Fibroblast of mammary gland (primary cell): Measurements from ENCODE around the gene PSMG4.

ENCODE experiments used
- DNase-seq: peaks from one replicate; pipeline ENCODE4 v3.0.0-alpha.2; 2010; ENCODE audit warnings: low read depth
- H3K4me3 ChIP-seq: 2 replicates; pipeline ENCODE4 v1.5.1; 2011; ENCODE audit warnings: low read depth, mild to moderate bottlenecking, low read length, moderate library complexity; ENCODE audit not compliant: control insufficient read depth
- CTCF ChIP-seq: conservative IDR thresholded peaks from 2 replicates; pipeline ENCODE4 v1.5.1; 2011; ENCODE audit warnings: low read depth, low read length, inconsistent platforms; ENCODE audit not compliant: control insufficient read depth, insufficient read depth

Gene PSMG4

DNA sequence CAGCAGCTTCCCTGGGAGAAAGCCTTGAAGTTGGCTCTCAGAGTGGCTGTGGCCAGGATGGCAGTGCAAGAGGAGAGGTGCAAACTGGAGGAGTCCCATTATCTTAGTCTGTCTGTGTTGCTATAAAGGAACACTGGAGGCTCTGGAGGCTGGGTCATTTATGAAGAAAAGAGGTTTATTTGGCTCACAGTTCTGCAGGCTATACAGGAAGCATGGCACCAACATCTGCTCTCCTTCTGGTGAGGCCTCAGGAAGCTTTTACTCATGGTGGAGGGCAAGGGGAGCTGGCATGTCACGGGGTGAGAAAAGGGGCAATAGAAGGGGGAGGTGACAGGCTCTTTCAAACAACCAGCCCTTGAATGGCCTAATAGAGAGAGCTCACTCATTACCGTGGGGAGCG is 47.1 kb downstream of the PSMG4 start:
- H3K4me3 ChIP-seq = no peak overlapping the region
- TF ChIP-seq CTCF = no peak
- no peak for DNase-seq

GRCh38 chr6:3306848-3307247 is 48.1 kb downstream of the PSMG4 start:
- TF ChIP-seq CTCF = no peak
- no peak for DNase-seq

DNA sequence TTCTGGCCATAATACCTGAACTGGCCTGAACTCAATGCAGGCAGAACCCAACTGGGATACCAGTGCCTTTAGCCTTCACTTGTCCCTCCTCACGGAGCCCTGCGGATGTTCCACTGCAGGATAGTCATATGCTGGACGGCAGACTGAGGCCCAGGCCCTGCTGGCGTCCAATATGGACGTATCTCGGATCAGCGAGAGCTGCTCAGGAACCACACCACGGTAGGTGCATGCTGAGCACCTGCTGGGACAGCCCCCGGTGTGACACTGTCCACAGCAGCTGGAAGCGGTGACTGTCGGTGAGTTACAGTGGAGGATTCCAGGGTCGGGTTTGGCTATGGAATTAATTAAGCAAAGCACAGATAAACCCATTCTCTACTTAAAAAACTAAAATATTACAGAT is 48.7 kb downstream of the PSMG4 start:
- no peak for DNase-seq
- no peak overlapping the region for H3K4me3 ChIP-seq
- TF ChIP-seq CTCF = no peak

More at GRCh38 chr6:3306848-3307247, 48.1 kb downstream of the PSMG4 start:
- no peak overlapping the region for H3K4me3 ChIP-seq

DNA sequence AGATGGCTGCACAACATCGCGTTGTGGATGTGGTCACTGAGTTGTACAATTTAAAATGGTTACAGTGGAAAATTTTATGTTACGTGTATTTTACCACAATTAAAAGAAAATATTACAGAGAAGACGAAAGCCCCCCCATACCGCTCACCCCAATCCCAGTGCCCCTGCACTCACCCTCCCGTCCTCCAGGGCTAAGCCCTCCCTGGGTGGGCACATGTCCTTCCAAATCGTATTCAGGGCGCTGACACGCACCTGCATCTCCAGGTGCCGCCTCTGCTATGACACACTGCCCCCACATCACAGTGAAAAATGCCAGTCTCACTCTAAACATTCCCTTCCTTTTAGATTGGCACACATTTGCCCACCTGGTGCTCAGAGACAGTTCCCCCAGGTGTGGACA is 49.4 kb downstream of the PSMG4 start:
- DNase-seq = no peak
- no peak for TF ChIP-seq CTCF
- H3K4me3 ChIP-seq = no peak overlapping the region

- no peak overlapping the region for H3K4me3 ChIP-seq
- TF ChIP-seq CTCF = no peak
- no peak for DNase-seq
These were observed 50.8 kb downstream of the PSMG4 start for GRCh38 chr6:3309391-3310050.

- TF ChIP-seq CTCF = no peak
- no peak for DNase-seq
- no peak overlapping the region for H3K4me3 ChIP-seq
These were observed 51.3 kb downstream of the PSMG4 start for GRCh38 chr6:3310051-3310448.

DNA sequence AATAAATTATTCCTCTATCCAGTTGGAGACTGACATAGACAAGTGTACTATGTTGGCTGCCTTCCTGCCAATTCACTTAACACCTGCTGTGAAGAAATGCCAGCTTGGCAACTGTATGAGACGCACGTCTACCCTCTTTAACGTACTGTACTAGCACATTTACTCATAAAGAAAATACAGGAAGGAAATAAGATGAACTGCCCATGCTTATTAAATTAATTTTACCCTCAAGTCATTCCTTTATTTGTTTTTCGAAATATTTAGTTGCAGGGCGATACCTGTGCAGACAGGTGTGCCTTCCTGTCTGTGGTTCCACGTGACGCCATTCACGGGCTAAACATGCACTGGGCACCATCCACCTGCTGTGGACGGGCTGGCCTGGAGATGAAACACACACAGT is 52.0 kb downstream of the PSMG4 start:
- no peak for DNase-seq
- no peak overlapping the region for H3K4me3 ChIP-seq
- TF ChIP-seq CTCF = no peak
